K562 (cell line): ENCODE measurements around the gene SPEM3. TPM values are rescaled to one million over a fixed set of nuclear protein-coding genes. Genes with fewer than 3 reads are reported as not detected.

Experiments
- ATAC-seq: fragments of 200-7000 bp; cut with Tn5 transposase; 3 replicates; pipeline ENCODE4 v1.9.1; 2020; ENCODE audit warnings: moderate library complexity
- BruUV-seq: library from RNA; stranded (reverse); fragments of 400-500 nt; replicated peaks from 2 replicates; lab custom pipeline; 2021; lab: Mats Ljungman, UMichigan
- CTCF ChIA-PET: fragments of 300-600 bp; formaldehyde crosslinking; extraction: SDS; loops from one replicate; lab custom pipeline; 2021; ENCODE audit warnings: low intra/inter-chr PET ratio; lab: Yijun Ruan, JAX
- POLR2A ChIA-PET: fragments of 300-600, 350-650 bp; sonication (Branson Sonifier 250); formaldehyde crosslinking; extraction: SDS; loops from one replicate; lab custom pipeline; 2021; ENCODE audit warnings: antibody characterized with exemption, inconsistent platforms; lab: Yijun Ruan, JAX
- DNase-seq, 4 experiments: peaks; one replicate each; pipeline versions ENCODE4 v3.0.0 to v3.0.0-alpha.2; 2011 to 2018; ENCODE audit warnings: low spot score in 3 of 4, mixed read lengths in 3 of 4; ENCODE audit errors: extremely low read depth in 1 of 4
- FAIRE-seq: peaks from 2 replicates; lab custom pipeline; 2011; peaks lifted over from hg19 to GRCh38; lab: Jason Lieb, UNC
- H2AFZ ChIP-seq: 2 replicates; pipeline ENCODE4 v1.6.0; 2011; ENCODE audit warnings: low read depth, low read length, control low read depth, inconsistent platforms
- H3K27ac ChIP-seq: fragments of 200-600 bp; 3 replicates; pipeline ENCODE4 v1.8.0; 2011; ENCODE audit warnings: low read depth, mild to moderate bottlenecking, control low read depth, inconsistent platforms, low read length, moderate library complexity, mixed read lengths; ENCODE audit errors: extremely low read depth
- H3K27me3 ChIP-seq, 2 experiments: fragments of 300-600 bp in 1 of 2; 2 replicates in 1 of 2; 3 replicates in 1 of 2; pipeline versions ENCODE4 v1.6.0 to v1.8.0; 2011; ENCODE audit warnings: inconsistent platforms in 2 of 2, low read length in 2 of 2, mild to moderate bottlenecking in 1 of 2, mixed read lengths in 1 of 2, moderate library complexity in 1 of 2; ENCODE audit not compliant: control insufficient read depth in 2 of 2, insufficient read depth in 2 of 2
- H3K36me3 ChIP-seq: fragments of 300-600 bp; 3 replicates; pipeline ENCODE4 v1.8.0; 2011; ENCODE audit warnings: mild to moderate bottlenecking, low read length, inconsistent platforms; ENCODE audit not compliant: control insufficient read depth, insufficient read depth
- H3K4me1 ChIP-seq, 2 experiments: fragments of 200-600 bp in 1 of 2; replicated peaks in 1 of 2; 2 replicates in 1 of 2; 3 replicates in 1 of 2; pipeline versions ENCODE4 v1.5.1 to v1.8.0; 2011; ENCODE audit warnings: inconsistent platforms in 2 of 2, low read length in 2 of 2, mild to moderate bottlenecking in 1 of 2, mixed read lengths in 1 of 2, moderate library complexity in 1 of 2; ENCODE audit not compliant: control insufficient read depth in 2 of 2, insufficient read depth in 2 of 2
- H3K4me2 ChIP-seq: 2 replicates; pipeline ENCODE4 v1.6.1; 2011; ENCODE audit warnings: low read length, control low read depth, inconsistent platforms, mixed read lengths; ENCODE audit not compliant: insufficient read depth
- H3K4me3 ChIP-seq: fragments of 200-600 bp; sonication (generic), shearing (Covaris generic); 2 replicates; pipeline ENCODE4 v1.5.1; 2016; ENCODE audit warnings: control low read depth, inconsistent platforms
- H3K79me2 ChIP-seq: fragments of 200-600 bp; 3 replicates; pipeline ENCODE4 v1.8.0; 2011; ENCODE audit warnings: low read length, inconsistent platforms; ENCODE audit not compliant: control insufficient read depth, insufficient read depth
- H3K9ac ChIP-seq, 2 experiments: 2 replicates each; pipeline versions ENCODE4 v1.6.0 to v1.6.1; 2011; ENCODE audit warnings: low read depth in 2 of 2, low read length in 2 of 2, control low read depth in 1 of 2, inconsistent platforms in 1 of 2, mild to moderate bottlenecking in 1 of 2, mixed read lengths in 1 of 2; ENCODE audit not compliant: insufficient read depth in 1 of 2
- H3K9me1 ChIP-seq: one replicate; pipeline ENCODE4 v1.6.0; 2011; ENCODE audit warnings: inconsistent platforms, mild to moderate bottlenecking, low read length, moderate library complexity; ENCODE audit not compliant: control insufficient read depth, insufficient read depth
- H3K9me3 ChIP-seq: replicated peaks from 2 replicates; pipeline ENCODE4 v1.5.1; 2011; ENCODE audit warnings: low read depth, low read length, inconsistent platforms; ENCODE audit not compliant: control insufficient read depth, insufficient read depth
- H4K20me1 ChIP-seq: replicated peaks from 2 replicates; pipeline ENCODE4 v1.6.1; 2011; ENCODE audit warnings: low read length, inconsistent platforms, mixed read lengths; ENCODE audit not compliant: control insufficient read depth, insufficient read depth
- BRD9 ChIP-seq: fragments of 450-650 bp; IDR thresholded peaks from 2 replicates; pipeline ENCODE4 v1.6.1; 2018; ENCODE audit warnings: low read depth; ENCODE audit not compliant: partially characterized antibody
- DLX4 ChIP-seq: fragments of 250-450 bp; sonication (Bioruptor Pico); IDR thresholded peaks from 2 replicates; pipeline ENCODE4 v1.6.1; 2021; ENCODE audit warnings: mild to moderate bottlenecking
- RBM17 ChIP-seq: fragments of 200-400 bp; formaldehyde crosslinking; IDR thresholded peaks from 2 replicates; pipeline ENCODE4 v1.6.1; 2017; ENCODE audit warnings: low read depth, mild to moderate bottlenecking, low read length, borderline replicate concordance
- RBM25 ChIP-seq: fragments of 200-400 bp; formaldehyde crosslinking; IDR thresholded peaks from 2 replicates; pipeline ENCODE4 v1.6.1; 2018; ENCODE audit warnings: low read length, low read depth, moderate library complexity; ENCODE audit not compliant: severe bottlenecking
- SMARCB1 ChIP-seq: IDR thresholded peaks from 2 replicates; pipeline ENCODE4 v1.6.1; 2011; ENCODE audit warnings: improper control_type of control experiment, low read depth; ENCODE audit not compliant: insufficient read length
- ZNF121 ChIP-seq: sonication (generic); formaldehyde crosslinking; conservative IDR thresholded peaks from 2 replicates; pipeline ENCODE4 v1.8.0; 2022; ENCODE audit warnings: missing genetic modification reagents
- ZNF224 ChIP-seq: sonication (generic); formaldehyde crosslinking; IDR thresholded peaks from 2 replicates; pipeline ENCODE4 v1.8.0; 2022; ENCODE audit warnings: mild to moderate bottlenecking, missing genetic modification reagents
- ZNF436 ChIP-seq: fragments of 250-450, 450-650 bp; sonication (Bioruptor Pico); formaldehyde crosslinking; IDR thresholded peaks from 2 replicates; pipeline ENCODE4 v1.7.0; 2020; ENCODE audit warnings: mild to moderate bottlenecking
- ZNF695 ChIP-seq: fragments of 450-650 bp; formaldehyde crosslinking; IDR thresholded peaks from 2 replicates; pipeline ENCODE4 v1.4.0; 2020; ENCODE audit warnings: mild to moderate bottlenecking, moderate library complexity
- WGBS: fragments of 100-300 bp; shearing (Covaris generic); methylation state at CpG from one replicate; pipeline ENCODE4 v1.1.6; 2016; ENCODE audit warnings: low coverage, mixed read lengths; ENCODE audit not compliant: insufficient coverage; ENCODE audit errors: missing lambda C conversion rate; 5-methylcytosine and 5-hydroxymethylcytosine counted together
- in situ Hi-C: fragments of 300-500 bp; cut with MboI; formaldehyde crosslinking; loops from 4 replicates; pipeline ENCODE4 v1.15.0; 2018; ENCODE audit warnings: inconsistent platforms, mixed read lengths
- intact Hi-C: fragments of 100-400 bp; cut with micrococcal nuclease; formaldehyde crosslinking; loops from 2 replicates; pipeline ENCODE4 v1.14.2; 2022
- polyA plus RNA-seq, 8 experiments: library from polyadenylated mRNA; depleted of rRNA in 4 of 8; stranded (reverse) in 5 of 8; unstranded in 3 of 8; fragments of >200 nt; fragmentation: Nextera tagmentation in 2 of 8; fragmentation: Illumina TruSeq in 1 of 8; extraction: Ambion mirVana in 2 of 8; extraction: Trizol in 1 of 8; gene quantifications; 2 replicates each; pipeline versions ENCODE4 v1.2.1 to v1.2.3, GENCODE V29; 2011 to 2014; ENCODE audit warnings: inconsistent platforms in 1 of 8, missing spikeins in 1 of 8
- total RNA-seq, 7 experiments: library from RNA; depleted of rRNA in 6 of 7; stranded (reverse); fragments of >200 nt in 6 of 7; fragmentation: Illumina TruSeq in 2 of 7; extraction: Trizol in 2 of 7; gene quantifications; 2 replicates each; pipeline versions ENCODE4 v1.2.1 to v1.2.3, GENCODE V29; 2011 to 2021; ENCODE audit warnings: low replicate concordance in 1 of 7

Gene SPEM3
- total and polyA plus RNA-seq, 9 of the 15 experiments (the other 6 are each of a cell fraction or from before 2014, with no cell fraction given): not detected

- ChIA-PET CTCF (no interaction called here), POLR2A (no interaction called here)
- Histone ChIP-seq H3K9me1 (no peaks in the 10 kb centered on the region), H4K20me1 (no peaks in the 10 kb centered on the region), H3K4me1 (peaks cover 3 to 29% of the 10 kb centered on the region in 2 experiments; a peak in 4 of 5 replicates), H3K27me3 (no peaks in the 10 kb centered on the region), H3K36me3 (no peaks in the 10 kb centered on the region; the same call in 2 of the 3 replicates), H3K79me2 (no peaks in the 10 kb centered on the region), H3K4me3 (no peak overlapping the region), H3K9me3 (no peaks in the 10 kb centered on the region), H3K27ac (no peak overlapping the region), H3K9ac (no peak overlapping the region), H2AFZ (no peak overlapping the region), H3K4me2 (no peak overlapping the region)
- DNase-seq: no peak
- in situ Hi-C loops: no loop called here
- no peak for ATAC-seq
- no peak for FAIRE-seq
- 90% methylated on average over 2 of the region's 4 CpGs for WGBS
- no peak for TF ChIP-seq SMARCB1
- TF ChIP-seq DLX4 (CRISPR knock-in tag): no peak
- no peak for TF ChIP-seq ZNF695 (CRISPR knock-in tag)
- no peak for TF ChIP-seq ZNF224 (CRISPR knock-in tag)
- no TSS peak for BruUV-seq
- intact Hi-C loops: no loop called here
These were observed 32.5 kb upstream of the SPEM3 start for GRCh38 chr17:7396147-7396546.

- Histone ChIP-seq H3K27ac (no peak overlapping the region), H3K4me1 (peaks cover 9 to 29% of the 10 kb centered on the region in 2 experiments; a peak in 4 of 5 replicates), H3K79me2 (peaks cover 8% of the 10 kb centered on the region; the same call in 2 of the 3 replicates), H3K4me3 (no peak overlapping the region), H3K9me1 (no peaks in the 10 kb centered on the region), H3K27me3 (no peaks in the 10 kb centered on the region), H3K9ac (no peak overlapping the region), H2AFZ (no peak overlapping the region), H4K20me1 (no peaks in the 10 kb centered on the region), H3K4me2 (no peak overlapping the region), H3K36me3 (peaks cover 3% of the 10 kb centered on the region; the same call in 1 of the 3 replicates), H3K9me3 (no peaks in the 10 kb centered on the region)
- intact Hi-C loops: no loop called here
- no TSS peak for BruUV-seq
- FAIRE-seq (no peak), ATAC-seq (no peak), DNase-seq (no peak)
- WGBS: 70% methylated on average over 2 of the region's 2 CpGs
- ChIA-PET CTCF (no interaction called here), POLR2A (interaction anchor here (0.8 to 1.2 kb wide), 2 partner anchors 12 to 78 kb away, joined by 3 read pairs; no protein-coding TSS in a partner anchor)
- no peak for TF ChIP-seq BRD9
- peak; percentile 85 for TF ChIP-seq ZNF121 (CRISPR knock-in tag)
- no peak for TF ChIP-seq RBM17
- peak; percentile 41 for TF ChIP-seq RBM25
- TF ChIP-seq ZNF436 (CRISPR knock-in tag): no peak
- in situ Hi-C loops: no loop called here
These were observed 30.0 kb upstream of the SPEM3 start for GRCh38 chr17:7398612-7399011.
